HG03095 (cell line): ENCODE measurements around the gene IGF2R.

Experiments used
- ATAC-seq: cut with Tn5 transposase; IDR thresholded peaks from one replicate; pipeline ENCODE4 v1.9.1; 2021; ENCODE audit warnings: moderate library complexity; ENCODE audit not compliant: unreplicated experiment

Gene IGF2R

DNA sequence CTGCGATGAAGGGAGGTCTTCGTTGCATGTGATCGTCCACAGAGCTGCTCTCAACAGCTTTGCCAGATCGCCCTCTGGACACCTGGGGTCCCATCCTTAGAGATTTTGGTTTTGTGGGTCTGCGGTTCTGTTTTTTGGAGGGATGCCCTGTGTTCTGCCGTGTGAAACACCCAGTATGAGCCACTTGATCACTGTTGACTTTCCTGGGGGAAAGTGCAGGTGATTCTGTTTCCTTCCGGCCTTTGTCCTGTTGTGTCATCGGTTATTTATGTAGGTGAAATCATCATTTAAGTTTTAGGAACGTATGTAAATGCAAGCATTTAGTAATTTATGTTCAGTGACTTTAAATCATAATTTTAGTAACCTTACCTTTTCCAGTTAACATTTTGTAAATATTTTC, 96.3 kb downstream of the IGF2R start:
- ATAC-seq = no peak

DNA sequence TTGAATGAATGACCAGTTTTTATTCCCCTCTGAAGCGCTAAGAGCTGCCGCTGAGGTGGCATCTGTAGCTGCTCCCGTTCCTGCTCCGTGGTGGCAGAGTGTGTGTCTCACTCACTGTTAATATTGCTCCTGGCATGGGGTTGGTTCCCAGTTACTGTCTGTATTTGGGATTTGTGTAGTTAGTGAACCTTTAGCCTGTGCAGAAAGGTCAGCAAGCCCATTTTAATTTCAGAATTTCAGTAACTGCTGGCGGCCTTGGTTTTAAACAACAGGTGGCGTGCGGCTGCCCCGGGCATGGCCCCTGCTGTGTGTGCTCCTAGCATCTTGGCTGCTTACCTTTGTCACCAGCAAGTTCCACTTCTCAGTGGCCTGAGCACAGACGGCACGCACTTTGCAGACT, 98.7 kb downstream of the IGF2R start:
- ATAC-seq = no peak

DNA sequence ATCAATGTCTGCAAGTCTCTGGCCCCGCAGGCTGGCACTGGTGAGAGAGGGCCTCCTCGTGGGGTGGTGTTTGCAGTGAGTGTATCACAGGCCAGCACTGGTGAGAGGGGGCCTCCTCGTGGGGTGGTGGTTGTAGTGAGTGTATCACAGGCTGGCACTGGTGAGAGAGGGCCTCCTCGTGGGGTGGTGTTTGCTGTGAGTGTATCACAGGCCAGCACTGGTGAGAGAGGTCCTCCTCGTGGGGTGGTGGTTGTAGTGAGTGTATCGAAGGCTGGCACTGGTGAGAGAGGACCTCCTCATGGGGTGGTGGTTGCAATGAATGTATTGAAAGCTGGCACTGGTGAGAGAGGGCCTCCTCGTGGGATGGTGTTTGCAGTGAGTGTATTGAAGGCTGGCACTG, 99.5 kb downstream of the IGF2R start:
- no peak for ATAC-seq

GRCh38 chr6:160069050-160069454, 100.2 kb downstream of the IGF2R start:
- ATAC-seq = peak; percentile 94

GRCh38 chr6:160069459-160069858, 100.6 kb downstream of the IGF2R start:
- ATAC-seq = no peak

DNA sequence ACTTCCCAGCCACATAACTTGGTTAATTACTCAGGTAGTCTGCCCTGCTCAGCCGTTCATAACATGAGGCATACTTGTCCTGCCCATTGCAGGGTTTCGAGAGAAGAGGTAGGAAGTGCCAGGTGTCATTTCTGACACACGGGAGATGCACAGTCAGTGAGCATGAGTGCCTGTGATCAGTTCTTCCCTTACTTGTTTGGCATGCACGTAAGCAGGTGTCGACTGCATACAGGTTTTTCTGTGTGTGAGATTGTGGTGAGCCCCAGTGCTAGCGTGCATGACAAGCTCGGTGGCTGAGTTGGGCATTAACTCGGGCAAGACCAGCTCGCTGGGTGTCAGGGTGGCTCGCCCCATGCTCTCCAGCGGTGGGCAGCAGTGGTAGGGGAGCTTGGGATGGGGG, 101.5 kb downstream of the IGF2R start:
- ATAC-seq = no peak

DNA sequence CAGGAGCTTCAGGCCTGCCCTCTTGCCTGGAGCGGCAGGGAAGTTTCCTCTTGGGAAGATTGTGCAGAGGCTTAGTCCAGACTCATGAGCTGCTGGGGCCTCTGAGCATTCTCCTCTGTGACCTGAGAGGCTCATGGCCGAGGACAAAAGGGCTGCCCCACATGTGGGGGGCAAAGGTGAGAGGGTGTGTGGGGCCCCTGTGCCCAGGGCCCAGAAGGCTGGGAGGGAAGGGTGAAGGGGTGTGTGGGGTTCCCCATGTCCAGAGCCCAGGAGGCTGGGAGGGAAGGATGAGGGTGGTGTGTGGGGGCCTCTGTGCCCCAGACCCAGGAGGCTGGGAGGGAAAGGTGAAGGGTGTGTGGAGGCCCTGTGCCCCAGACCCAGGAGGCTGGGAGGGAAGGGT, 101.9 kb downstream of the IGF2R start:
- no peak for ATAC-seq

DNA sequence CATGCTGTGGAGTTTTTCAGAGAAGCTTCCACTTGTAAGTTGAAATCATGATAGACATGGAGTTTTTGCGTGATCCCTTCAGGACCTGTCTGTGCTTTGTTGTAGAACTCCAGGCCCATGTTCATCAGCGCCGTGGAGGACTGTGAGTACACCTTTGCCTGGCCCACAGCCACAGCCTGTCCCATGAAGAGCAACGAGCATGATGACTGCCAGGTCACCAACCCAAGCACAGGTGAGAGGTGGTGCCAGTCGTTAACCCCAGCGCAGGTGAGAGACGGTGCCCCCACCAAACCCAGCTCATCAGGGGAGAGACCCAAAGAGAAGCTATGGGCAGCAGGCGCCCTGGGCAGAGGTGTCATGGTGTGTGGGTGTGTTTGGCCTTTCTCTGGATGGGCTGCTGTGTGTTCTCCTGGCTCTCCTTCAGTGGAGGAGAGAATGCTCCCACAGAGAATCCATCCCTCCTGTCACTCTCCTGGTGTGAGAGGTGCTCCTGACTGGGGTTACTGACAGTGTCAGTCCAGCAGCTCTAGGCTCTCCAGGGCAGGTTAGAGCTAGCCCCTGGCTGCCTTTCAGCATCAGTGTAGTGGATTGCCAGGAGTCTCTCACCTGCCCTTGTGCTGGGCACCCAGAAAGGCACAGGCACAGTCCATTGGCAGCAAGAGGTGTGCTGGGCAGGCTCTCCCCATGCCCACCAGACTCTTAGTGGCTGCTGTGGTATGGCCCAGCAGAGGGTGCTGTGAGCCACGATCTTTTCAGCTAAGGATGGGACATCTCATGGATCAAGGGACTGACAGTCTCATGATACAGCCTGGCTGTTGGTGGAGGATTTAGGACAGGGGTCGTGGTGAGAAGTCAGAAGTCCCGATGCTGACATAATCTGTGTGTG, 103.2 kb downstream of the IGF2R start:
- ATAC-seq = no peak

DNA sequence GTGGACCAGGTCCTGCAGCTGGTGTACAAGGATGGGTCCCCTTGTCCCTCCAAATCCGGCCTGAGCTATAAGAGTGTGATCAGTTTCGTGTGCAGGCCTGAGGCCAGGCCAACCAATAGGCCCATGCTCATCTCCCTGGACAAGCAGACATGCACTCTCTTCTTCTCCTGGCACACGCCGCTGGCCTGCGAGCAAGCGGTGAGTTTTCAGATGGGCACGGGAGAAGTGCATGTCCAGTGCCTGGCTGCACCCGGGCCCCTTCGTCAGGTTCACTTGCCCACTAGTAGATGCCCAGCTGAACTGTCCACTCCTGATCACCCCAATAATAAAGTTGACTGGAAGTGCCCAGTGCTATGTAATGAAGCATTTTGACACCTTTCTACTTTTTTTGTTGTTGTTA, 104.4 kb downstream of the IGF2R start:
- no peak for ATAC-seq

DNA sequence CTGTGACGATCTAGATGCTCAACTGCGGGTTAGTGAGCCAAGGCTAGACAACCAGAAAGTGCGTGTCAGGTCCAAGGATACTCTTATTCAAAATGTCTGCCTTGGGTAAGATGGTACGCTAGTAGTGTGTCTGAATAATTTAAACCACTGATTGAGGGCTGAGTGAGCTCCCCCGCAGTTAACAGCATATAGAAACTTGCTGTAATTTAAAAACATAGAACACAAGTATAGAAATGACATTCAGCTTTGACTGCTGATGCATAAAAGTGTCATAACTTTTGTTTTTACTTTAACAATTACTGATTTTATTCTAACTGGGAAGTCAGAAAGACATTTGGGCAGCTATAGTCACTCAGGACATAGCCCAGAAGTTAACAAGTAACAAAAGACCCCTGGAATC, 107.1 kb downstream of the IGF2R start:
- no peak for ATAC-seq

DNA sequence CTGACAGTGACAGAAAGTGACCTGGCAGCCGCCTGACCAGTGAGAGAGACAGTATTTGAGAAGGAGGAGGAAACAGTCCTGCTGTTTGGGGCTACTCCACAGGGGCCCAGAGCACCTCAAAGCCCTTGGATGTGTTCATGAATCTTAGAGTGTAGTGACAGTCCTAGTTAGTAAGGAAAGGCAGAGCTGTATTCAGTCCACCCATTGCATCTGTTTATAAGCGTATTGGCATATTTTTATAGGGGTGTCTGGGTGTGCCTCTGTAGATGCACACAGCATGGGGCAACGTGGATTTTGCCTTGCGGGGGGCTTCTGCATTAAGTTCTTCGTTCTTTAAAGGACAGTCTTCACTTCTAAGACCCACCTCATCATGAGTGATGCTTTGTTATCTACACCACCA, 108.1 kb downstream of the IGF2R start:
- ATAC-seq = no peak

DNA sequence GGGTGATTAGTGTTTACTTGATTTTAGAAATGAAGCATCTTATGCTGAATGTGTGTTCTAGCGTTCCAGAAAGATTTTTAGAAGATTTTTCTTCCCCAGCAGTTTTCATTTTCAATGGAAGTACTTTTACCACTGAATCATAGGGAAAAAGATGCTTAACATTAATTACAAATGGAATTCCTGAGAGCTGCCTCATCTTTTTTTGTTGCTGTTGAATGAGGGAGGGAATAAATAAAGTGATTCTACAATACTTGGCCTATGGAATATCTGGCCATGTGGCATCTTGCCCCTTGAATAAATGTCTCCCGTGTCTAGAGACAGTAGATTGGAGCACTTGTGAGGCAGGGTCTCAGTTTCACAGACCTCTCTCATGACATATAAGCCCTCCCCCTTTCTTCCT, 108.6 kb downstream of the IGF2R start:
- ATAC-seq = no peak

GRCh38 chr6:160078883-160079685, 110.2 kb downstream of the IGF2R start:
- ATAC-seq = no peak

GRCh38 chr6:160079686-160080043, 110.8 kb downstream of the IGF2R start:
- no peak for ATAC-seq

DNA sequence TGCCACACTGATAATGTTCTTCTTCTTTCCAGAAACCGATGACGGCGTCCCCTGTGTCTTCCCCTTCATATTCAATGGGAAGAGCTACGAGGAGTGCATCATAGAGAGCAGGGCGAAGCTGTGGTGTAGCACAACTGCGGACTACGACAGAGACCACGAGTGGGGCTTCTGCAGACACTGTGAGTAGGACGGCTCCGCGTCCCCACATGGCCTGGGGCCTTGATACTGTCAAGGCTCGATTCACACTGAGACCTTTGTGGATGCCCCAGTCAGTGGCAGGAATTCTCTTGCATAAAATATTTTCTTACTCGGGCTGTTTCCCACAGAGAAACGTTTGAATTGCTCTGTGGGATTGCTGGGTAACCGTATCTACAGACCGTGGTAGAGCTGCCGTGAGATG, 111.2 kb downstream of the IGF2R start:
- ATAC-seq = no peak

GRCh38 chr6:160081398-160081797, 112.5 kb downstream of the IGF2R start:
- no peak for ATAC-seq

DNA sequence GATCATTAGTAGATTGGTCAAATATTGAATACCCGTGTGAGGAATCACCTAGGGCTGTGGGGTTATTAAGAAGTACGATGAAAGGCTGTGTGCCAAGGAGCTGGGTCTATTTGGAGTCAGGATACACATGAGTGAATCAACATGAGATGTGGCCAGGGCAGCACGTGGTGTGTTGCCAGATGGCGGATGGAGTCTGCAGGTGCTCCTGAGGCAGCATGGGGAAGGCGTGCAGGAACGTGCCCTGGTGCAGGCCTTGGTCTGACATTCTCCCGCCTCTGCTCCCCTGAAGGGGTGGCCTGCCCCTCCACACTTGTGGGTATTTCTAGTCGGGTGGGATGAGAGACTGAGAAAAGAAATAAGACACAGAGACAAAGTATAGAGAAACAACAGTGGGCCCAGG, 113.7 kb downstream of the IGF2R start:
- no peak for ATAC-seq

GRCh38 chr6:160084198-160084776, 115.4 kb downstream of the IGF2R start:
- ATAC-seq = no peak

DNA sequence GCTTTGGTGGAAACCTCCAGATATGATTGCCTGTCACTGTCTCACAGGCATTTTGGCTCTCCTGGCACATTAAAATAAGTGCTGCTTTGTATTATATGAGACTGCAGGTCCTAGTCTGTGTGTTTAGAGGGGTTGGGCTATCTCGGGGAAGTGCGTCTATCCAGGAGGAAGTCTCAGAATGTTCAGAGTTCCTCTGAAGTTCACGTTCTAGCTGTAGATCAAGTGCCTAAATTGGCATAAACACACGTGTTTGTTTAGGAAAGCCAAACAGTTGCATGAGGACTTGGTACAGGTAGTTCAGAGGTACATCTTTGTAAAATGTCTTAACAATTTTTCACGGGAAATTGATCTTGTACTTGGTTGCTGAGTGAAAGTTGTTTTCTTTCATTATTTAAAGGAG, 116.3 kb downstream of the IGF2R start:
- no peak for ATAC-seq

GRCh38 chr6:160085713-160086505, 117.0 kb downstream of the IGF2R start:
- no peak for ATAC-seq

DNA sequence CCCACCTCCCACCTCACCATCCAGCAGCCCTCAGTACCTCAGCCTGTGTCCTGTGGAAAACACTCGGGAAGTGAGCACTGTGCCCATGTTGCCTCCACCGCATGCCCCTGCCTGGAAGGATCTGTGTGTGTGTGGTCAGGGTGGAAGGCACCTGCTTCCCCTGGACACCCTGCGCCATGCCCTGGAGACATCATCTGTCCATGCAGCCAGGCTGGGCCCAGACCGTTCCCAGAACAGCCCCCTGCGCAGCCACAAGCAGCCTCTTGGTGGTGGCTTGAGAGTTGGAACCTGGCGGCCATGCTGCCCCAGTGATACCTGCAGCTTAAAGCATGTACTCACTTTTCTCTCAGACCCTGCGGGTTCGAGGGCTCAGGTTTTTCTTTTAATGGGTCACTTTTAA, 117.9 kb downstream of the IGF2R start:
- ATAC-seq = no peak
